ENCODE results near the gene CHI3L2.

DNA sequence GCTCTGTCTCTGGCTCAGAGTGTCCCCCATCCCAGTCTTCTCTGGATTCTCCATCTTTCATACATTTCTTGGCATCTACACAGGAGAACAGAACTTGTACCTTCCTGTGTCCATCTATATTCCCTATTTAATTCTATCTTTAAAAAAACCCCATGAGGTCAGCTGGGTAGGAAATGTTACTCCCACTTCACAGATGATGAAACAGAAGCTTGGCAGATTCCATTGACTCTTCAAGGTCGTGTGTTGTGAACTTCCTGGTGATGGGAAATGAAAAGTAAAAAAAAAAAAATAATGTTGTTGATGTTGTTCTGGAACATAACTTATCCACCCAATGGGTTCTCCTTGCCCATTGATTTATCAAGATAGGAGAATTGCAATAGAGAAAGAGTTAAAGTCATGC lies 8.9 kb downstream of the CHI3L2 start:
- TF ChIP-seq, protein P1, sequence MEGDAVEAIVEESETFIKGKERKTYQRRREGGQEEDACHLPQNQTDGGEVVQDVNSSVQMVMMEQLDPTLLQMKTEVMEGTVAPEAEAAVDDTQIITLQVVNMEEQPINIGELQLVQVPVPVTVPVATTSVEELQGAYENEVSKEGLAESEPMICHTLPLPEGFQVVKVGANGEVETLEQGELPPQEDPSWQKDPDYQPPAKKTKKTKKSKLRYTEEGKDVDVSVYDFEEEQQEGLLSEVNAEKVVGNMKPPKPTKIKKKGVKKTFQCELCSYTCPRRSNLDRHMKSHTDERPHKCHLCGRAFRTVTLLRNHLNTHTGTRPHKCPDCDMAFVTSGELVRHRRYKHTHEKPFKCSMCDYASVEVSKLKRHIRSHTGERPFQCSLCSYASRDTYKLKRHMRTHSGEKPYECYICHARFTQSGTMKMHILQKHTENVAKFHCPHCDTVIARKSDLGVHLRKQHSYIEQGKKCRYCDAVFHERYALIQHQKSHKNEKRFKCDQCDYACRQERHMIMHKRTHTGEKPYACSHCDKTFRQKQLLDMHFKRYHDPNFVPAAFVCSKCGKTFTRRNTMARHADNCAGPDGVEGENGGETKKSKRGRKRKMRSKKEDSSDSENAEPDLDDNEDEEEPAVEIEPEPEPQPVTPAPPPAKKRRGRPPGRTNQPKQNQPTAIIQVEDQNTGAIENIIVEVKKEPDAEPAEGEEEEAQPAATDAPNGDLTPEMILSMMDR (IDR thresholded peaks at IDR 0.05), result no peak
- TF ChIP-seq POLR2A (IDR thresholded peaks at IDR 0.05), result no peak
